Aorta (tissue), 5 donors: ENCODE results near the gene TAF4. TPM values are rescaled to one million over a fixed set of nuclear protein-coding genes. Genes with fewer than 3 reads are reported as not detected.

Experiments used
- ATAC-seq: fragments of 200-7000 bp; cut with Tn5 transposase; one replicate; pipeline ENCODE4 v1.9.1; 2022; ENCODE audit warnings: moderate library complexity; ENCODE audit not compliant: low FRiP score
- DNase-seq, 2 donors: peaks; one replicate each; pipeline ENCODE4 v3.0.0-alpha.2; 2020
- H3K27ac ChIP-seq, 2 donors: one replicate each; pipeline ENCODE4 v1.5.1; 2013; ENCODE audit warnings: low read length in 2 of 2, mild to moderate bottlenecking in 2 of 2, moderate library complexity in 2 of 2, control low read depth in 1 of 2, inconsistent platforms in 1 of 2, low read depth in 1 of 2
- H3K27me3 ChIP-seq, 2 donors: one replicate each; pipeline ENCODE4 v1.6.1; 2013; ENCODE audit warnings: control low read depth in 1 of 2, low read length in 1 of 2, mild to moderate bottlenecking in 1 of 2, moderate library complexity in 1 of 2; ENCODE audit not compliant: insufficient read depth in 2 of 2, control insufficient read depth in 1 of 2
- H3K36me3 ChIP-seq, 2 donors: one replicate each; pipeline ENCODE4 v1.6.1; 2013; ENCODE audit warnings: control low read depth in 1 of 2, low read length in 1 of 2, mild to moderate bottlenecking in 1 of 2; ENCODE audit not compliant: insufficient read depth in 2 of 2, control insufficient read depth in 1 of 2
- H3K4me1 ChIP-seq, 2 donors: one replicate each; pipeline ENCODE4 v1.6.1; 2013; ENCODE audit warnings: low read length in 2 of 2, control low read depth in 1 of 2, mild to moderate bottlenecking in 1 of 2, moderate library complexity in 1 of 2; ENCODE audit not compliant: insufficient read depth in 2 of 2, control insufficient read depth in 1 of 2
- H3K4me3 ChIP-seq, 2 donors: one replicate each; pipeline ENCODE4 v1.5.1; 2013; ENCODE audit warnings: low read length in 2 of 2, control low read depth in 1 of 2, mild to moderate bottlenecking in 1 of 2
- H3K9me3 ChIP-seq: one replicate; pipeline ENCODE4 v1.6.1; 2013; ENCODE audit warnings: mild to moderate bottlenecking, low read length; ENCODE audit not compliant: control insufficient read depth
- WGBS, 2 donors: extraction: QIAGEN DNeasy Blood & Tissue Kit; methylation state at CpG; one replicate each; pipeline ENCODE4 v1.1.7; 2013; 5-methylcytosine and 5-hydroxymethylcytosine counted together
- intact Hi-C, 2 donors: fragments of 100-400 bp; cut with DNase I; formaldehyde crosslinking; loops; one replicate each; pipeline versions ENCODE4 v1.14.2 to v1.15.0; 2022
- polyA plus RNA-seq, 2 donors: library from polyadenylated mRNA; stranded (reverse); fragments of 200-250 nt; gene quantifications; one replicate each; pipeline ENCODE4 v1.2.3, GENCODE V29; 2013
- total RNA-seq, 2 donors: library from RNA; stranded (reverse); fragmentation: NEBNext Ultra II Directional; extraction: Animal tissue kit (Norgen Biotek cat#: 25700); gene quantifications; one replicate each; pipeline ENCODE4 v1.2.1, GENCODE V29; 2021
- donor health status: healthy with polysubstance abuse.
- donor health status: Bipolar disorder and iron deficiency.
- donor health status: DM: no; HTN: no; CAD: no.
- donor health status: DM: no; HTN: no; CAD: no.
- donor health status: DM: yes; HTN: yes; CAD: no.

TAF4 gene
- total and polyA plus RNA-seq, 4 donors, result 2.5 to 19.5 (median 9.0) TPM

GRCh38 chr20:61942526-61942925 lies 123.2 kb downstream of the TAF4 start:
- H3K9me3 ChIP-seq, result no peaks in the 10 kb centered on the region
- H3K4me3 ChIP-seq, result no peak overlapping the region
- H3K36me3 ChIP-seq, result no peaks in the 10 kb centered on the region
- 88 to 89% methylated on average over 9 of the region's 9 CpGs for WGBS, 2 donors
- DNase-seq (peak in 1 of 2 donors; percentile 61), ATAC-seq (no peak)
- intact Hi-C loops, result no loop called here
- H3K27me3 ChIP-seq, result no peaks in the 10 kb centered on the region
- no peak overlapping the region for H3K27ac ChIP-seq
- H3K4me1 ChIP-seq, result no peaks in the 10 kb centered on the region

GRCh38 chr20:61941721-61942405 lies 123.8 kb downstream of the TAF4 start:
- no peaks in the 10 kb centered on the region for H3K9me3 ChIP-seq
- H3K27me3 ChIP-seq, result no peaks in the 10 kb centered on the region
- DNase-seq (peak in 1 of 2 donors; percentile 61), ATAC-seq (no peak)
- no peaks in the 10 kb centered on the region for H3K4me1 ChIP-seq
- H3K27ac ChIP-seq, result no peak overlapping the region
- WGBS, 2 donors, result 94 to 97% methylated on average over 16 of the region's 16 CpGs
- intact Hi-C loops, result no loop called here
- H3K4me3 ChIP-seq, result no peak overlapping the region
- H3K36me3 ChIP-seq, result no peaks in the 10 kb centered on the region

GRCh38 chr20:61940976-61941720 lies 124.5 kb downstream of the TAF4 start:
- no peaks in the 10 kb centered on the region for H3K4me1 ChIP-seq
- WGBS, 2 donors, result 83 to 85% methylated on average over 16 of the region's 16 CpGs
- peak in 1 of 2 donors; percentile 51 for DNase-seq
- no peak for ATAC-seq
- H3K36me3 ChIP-seq, result no peaks in the 10 kb centered on the region
- no peak overlapping the region for H3K27ac ChIP-seq
- H3K9me3 ChIP-seq, result no peaks in the 10 kb centered on the region
- intact Hi-C loops, result no loop called here
- no peak overlapping the region for H3K4me3 ChIP-seq
- H3K27me3 ChIP-seq, result no peaks in the 10 kb centered on the region

GRCh38 chr20:61940491-61940890 lies 125.2 kb downstream of the TAF4 start:
- ATAC-seq (no peak), DNase-seq (peak in 1 of 2 donors; percentile 59)
- no peak overlapping the region for H3K4me3 ChIP-seq
- H3K9me3 ChIP-seq, result no peaks in the 10 kb centered on the region
- H3K27me3 ChIP-seq, result no peaks in the 10 kb centered on the region
- WGBS, 2 donors, result 89 to 94% methylated on average over 17 of the region's 17 CpGs
- intact Hi-C loops, result no loop called here
- no peaks in the 10 kb centered on the region for H3K4me1 ChIP-seq
- H3K36me3 ChIP-seq, result no peaks in the 10 kb centered on the region
- H3K27ac ChIP-seq, result no peak overlapping the region

- Histone ChIP-seq H3K36me3 (no peaks in the 10 kb centered on the region), H3K27ac (no peak overlapping the region), H3K27me3 (no peaks in the 10 kb centered on the region), H3K9me3 (no peaks in the 10 kb centered on the region), H3K4me3 (no peak overlapping the region), H3K4me1 (no peaks in the 10 kb centered on the region)
- no peak for ATAC-seq
- intact Hi-C loops, result no loop called here
- WGBS, 2 donors, result 82 to 89% methylated on average over 13 of the region's 13 CpGs
- DNase-seq, result peak in 1 of 2 donors; percentile 52
Measured at GRCh38 chr20:61939691-61940360, 125.9 kb downstream of the TAF4 start.

- 70 to 85% methylated on average over 27 of the region's 27 CpGs for WGBS, 2 donors
- intact Hi-C loops, result no loop called here
- Histone ChIP-seq H3K27ac (no peak overlapping the region), H3K9me3 (no peaks in the 10 kb centered on the region), H3K4me3 (no peak overlapping the region), H3K27me3 (no peaks in the 10 kb centered on the region), H3K4me1 (no peaks in the 10 kb centered on the region), H3K36me3 (no peaks in the 10 kb centered on the region)
- ATAC-seq, result no peak
- peak in 1 of 2 donors; percentile 73 for DNase-seq
Measured at GRCh38 chr20:61938839-61939690, 126.6 kb downstream of the TAF4 start.

GRCh38 chr20:61937963-61938838 lies 127.5 kb downstream of the TAF4 start:
- ATAC-seq (peak; percentile 19), DNase-seq (peak in 1 of 2 donors; percentile 63)
- H3K4me1 ChIP-seq, result no peaks in the 10 kb centered on the region
- no peaks in the 10 kb centered on the region for H3K27me3 ChIP-seq
- no peaks in the 10 kb centered on the region for H3K9me3 ChIP-seq
- WGBS, 2 donors, result 81 to 82% methylated on average over 31 of the region's 31 CpGs
- H3K27ac ChIP-seq, result no peak overlapping the region
- no peak overlapping the region for H3K4me3 ChIP-seq
- no peaks in the 10 kb centered on the region for H3K36me3 ChIP-seq
- intact Hi-C loops, result no loop called here
